CD4-positive, alpha-beta T cell treated with Interleukin-4 for 4 hours (primary cell): ENCODE measurements around the gene LRRC42.

Source experiments
- DNase-seq: peaks from one replicate; pipeline ENCODE4 v3.0.0-alpha.2; 2020

The LRRC42 gene

GRCh38 chr1:54009406-54009805 lies 63.3 kb downstream of the LRRC42 start:
- no peak for DNase-seq

GRCh38 chr1:54010415-54011117 lies 64.4 kb downstream of the LRRC42 start:
- no peak for DNase-seq

- no peak for DNase-seq
Observed at GRCh38 chr1:54011316-54012007, 65.3 kb downstream of the LRRC42 start.

GRCh38 chr1:54012008-54012325 lies 65.8 kb downstream of the LRRC42 start:
- DNase-seq, result no peak

- DNase-seq, result no peak
Observed at GRCh38 chr1:54012863-54013262, 66.7 kb downstream of the LRRC42 start.

- DNase-seq, result no peak
Observed at GRCh38 chr1:54013393-54014008, 67.4 kb downstream of the LRRC42 start.

GRCh38 chr1:54014009-54014629 lies 68.0 kb downstream of the LRRC42 start:
- no peak for DNase-seq

- DNase-seq, result no peak
Observed at GRCh38 chr1:54016343-54017282, 70.5 kb downstream of the LRRC42 start.
